OCI-LY7 (cell line): ENCODE results near the gene DYNC2H1.

Source experiments
- EZH2phosphoT487 ChIP-seq: fragments of 200-600 bp; sonication (generic); IDR thresholded peaks from 2 replicates; pipeline ENCODE4 v1.6.1; 2018; ENCODE audit warnings: low read depth, borderline replicate concordance, mild to moderate bottlenecking, mixed run types, antibody characterized with exemption, low read length, moderate library complexity, mixed read lengths
- TF ChIP-seq, protein P1 (sequence below): fragments of 200-600 bp; sonication (generic); conservative IDR thresholded peaks from 2 replicates; pipeline ENCODE4 v1.5.1; 2014; ENCODE audit warnings: mild to moderate bottlenecking, antibody characterized with exemption, low read length, moderate library complexity, mixed read lengths

DNA sequence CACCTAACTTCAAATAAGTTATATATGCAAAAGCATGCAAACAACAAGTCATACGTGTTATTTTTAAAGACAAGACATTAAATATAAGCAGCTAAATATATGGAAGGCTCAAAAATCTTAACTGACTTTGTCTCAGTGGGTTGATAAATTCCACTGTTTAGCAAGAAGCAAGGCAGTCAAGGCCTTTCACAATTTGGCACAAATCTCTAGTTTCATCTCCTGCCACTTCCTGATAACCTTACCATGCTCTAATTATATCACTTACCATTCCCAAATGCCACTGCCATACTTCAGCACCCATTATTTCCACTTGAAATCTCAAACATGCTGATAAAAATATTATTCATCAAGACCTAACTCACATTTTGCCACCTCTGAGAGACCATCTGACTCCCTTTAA lies 42.1 kb upstream of the DYNC2H1 start:
- TF ChIP-seq, protein P1, sequence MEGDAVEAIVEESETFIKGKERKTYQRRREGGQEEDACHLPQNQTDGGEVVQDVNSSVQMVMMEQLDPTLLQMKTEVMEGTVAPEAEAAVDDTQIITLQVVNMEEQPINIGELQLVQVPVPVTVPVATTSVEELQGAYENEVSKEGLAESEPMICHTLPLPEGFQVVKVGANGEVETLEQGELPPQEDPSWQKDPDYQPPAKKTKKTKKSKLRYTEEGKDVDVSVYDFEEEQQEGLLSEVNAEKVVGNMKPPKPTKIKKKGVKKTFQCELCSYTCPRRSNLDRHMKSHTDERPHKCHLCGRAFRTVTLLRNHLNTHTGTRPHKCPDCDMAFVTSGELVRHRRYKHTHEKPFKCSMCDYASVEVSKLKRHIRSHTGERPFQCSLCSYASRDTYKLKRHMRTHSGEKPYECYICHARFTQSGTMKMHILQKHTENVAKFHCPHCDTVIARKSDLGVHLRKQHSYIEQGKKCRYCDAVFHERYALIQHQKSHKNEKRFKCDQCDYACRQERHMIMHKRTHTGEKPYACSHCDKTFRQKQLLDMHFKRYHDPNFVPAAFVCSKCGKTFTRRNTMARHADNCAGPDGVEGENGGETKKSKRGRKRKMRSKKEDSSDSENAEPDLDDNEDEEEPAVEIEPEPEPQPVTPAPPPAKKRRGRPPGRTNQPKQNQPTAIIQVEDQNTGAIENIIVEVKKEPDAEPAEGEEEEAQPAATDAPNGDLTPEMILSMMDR, result no peak
- TF ChIP-seq EZH2phosphoT487, result no peak
